ENCODE results near the gene SORBS1.

DNA sequence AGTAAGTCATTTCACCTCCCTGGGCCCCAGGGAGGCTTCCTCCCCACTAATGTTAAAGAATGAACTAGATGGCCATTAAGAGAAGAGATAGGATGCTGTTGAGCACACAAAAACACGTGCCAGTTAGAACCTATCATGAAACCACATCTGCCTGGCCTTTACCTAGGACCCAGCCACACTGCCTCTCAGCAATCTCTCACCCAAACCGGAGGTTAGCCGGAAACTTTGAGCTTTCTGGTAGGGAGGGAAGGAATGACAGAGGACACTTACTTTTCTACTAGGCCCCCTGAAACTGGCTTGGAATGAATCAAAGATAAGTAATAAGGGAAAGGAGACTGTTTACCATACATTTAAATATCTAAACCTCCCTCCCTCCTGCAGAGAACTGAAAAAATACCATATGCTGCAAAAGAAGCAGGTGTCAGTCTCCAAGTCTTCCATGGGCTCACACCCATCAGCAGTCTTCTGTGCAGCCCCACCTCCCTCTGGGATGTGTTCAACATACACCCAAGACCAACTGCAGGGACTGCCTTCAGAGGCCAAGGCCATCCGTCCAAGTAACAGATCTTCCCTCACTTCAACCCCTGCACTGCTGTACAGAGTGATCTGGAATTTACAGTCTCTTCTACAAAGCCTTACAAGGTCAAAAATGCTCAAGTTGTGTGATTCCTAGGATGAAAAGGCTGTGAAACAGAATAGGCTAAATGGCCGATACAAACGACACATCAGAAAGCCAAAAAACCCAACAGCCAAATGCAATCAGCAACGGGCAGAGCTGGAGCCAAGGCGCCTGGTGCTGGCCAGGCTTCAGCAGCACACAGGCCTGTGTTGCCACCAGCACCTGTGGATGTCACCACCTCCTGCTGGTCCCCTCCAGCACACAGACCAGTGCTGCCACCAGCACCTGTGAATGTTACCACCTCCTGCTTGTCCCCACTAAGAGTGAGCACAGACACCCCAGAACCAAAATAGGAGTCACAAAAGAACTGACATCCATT, 42.4 kb downstream of the SORBS1 start:
- TF ChIP-seq, protein P1, sequence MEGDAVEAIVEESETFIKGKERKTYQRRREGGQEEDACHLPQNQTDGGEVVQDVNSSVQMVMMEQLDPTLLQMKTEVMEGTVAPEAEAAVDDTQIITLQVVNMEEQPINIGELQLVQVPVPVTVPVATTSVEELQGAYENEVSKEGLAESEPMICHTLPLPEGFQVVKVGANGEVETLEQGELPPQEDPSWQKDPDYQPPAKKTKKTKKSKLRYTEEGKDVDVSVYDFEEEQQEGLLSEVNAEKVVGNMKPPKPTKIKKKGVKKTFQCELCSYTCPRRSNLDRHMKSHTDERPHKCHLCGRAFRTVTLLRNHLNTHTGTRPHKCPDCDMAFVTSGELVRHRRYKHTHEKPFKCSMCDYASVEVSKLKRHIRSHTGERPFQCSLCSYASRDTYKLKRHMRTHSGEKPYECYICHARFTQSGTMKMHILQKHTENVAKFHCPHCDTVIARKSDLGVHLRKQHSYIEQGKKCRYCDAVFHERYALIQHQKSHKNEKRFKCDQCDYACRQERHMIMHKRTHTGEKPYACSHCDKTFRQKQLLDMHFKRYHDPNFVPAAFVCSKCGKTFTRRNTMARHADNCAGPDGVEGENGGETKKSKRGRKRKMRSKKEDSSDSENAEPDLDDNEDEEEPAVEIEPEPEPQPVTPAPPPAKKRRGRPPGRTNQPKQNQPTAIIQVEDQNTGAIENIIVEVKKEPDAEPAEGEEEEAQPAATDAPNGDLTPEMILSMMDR (conservative IDR thresholded peaks at IDR 0.05; ENCODE audit: low read depth, low read length), result no peak
- TF ChIP-seq EZH2phosphoT487 (IDR thresholded peaks at IDR 0.05; ENCODE audit: borderline replicate concordance, low read length) (no peak), EZH2 (IDR thresholded peaks at IDR 0.05; ENCODE audit: low read length, unreplicated experiment) (no peak)
